NCI-H2227 (cell line): ENCODE measurements around the gene SFRP5.

Experiments used
- DNase-seq: peaks from one replicate; lab custom pipeline; 2025; ENCODE audit not compliant: unreplicated experiment; lab: John Stamatoyannopoulos, UW

SFRP5 gene

DNA sequence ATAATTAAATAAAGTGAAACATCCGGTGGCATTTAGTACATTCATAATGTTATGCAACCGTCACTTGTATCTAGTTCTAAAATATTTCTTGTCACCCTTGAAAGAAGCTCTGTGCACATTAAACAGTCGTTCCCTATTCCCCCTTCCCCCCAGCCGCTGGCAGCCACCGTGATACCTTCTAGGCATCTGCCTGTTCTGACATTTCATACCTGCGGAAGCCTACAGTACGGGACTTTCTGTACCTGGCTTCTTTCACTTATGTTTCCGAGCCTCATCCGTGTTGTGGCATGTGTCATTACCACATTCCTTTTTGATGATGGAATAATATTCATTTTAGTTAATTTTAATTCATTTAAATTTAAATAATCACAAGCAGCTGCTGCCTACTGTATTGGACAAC lies 13.9 kb upstream of the SFRP5 start:
- DNase-seq: no peak

DNA sequence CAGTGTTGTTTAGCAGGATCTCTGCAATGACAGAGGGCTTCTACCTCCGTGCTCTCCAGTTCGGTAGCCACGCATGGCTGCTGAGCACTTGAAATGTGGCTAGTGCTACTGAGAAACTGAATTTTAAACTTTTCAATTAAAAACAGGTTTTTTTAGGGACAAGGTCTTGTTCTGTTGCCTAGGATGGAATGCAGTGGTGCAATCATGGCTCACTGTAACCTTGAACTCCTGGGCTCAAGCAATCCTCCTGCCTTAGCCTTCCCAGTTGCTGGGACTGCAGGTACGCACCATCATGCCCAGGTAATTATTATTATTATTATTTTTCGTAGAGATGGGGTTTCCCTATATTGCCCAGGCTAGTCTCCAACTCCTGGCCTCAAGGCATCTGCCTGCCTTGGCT lies 13.4 kb upstream of the SFRP5 start:
- DNase-seq: no peak

DNA sequence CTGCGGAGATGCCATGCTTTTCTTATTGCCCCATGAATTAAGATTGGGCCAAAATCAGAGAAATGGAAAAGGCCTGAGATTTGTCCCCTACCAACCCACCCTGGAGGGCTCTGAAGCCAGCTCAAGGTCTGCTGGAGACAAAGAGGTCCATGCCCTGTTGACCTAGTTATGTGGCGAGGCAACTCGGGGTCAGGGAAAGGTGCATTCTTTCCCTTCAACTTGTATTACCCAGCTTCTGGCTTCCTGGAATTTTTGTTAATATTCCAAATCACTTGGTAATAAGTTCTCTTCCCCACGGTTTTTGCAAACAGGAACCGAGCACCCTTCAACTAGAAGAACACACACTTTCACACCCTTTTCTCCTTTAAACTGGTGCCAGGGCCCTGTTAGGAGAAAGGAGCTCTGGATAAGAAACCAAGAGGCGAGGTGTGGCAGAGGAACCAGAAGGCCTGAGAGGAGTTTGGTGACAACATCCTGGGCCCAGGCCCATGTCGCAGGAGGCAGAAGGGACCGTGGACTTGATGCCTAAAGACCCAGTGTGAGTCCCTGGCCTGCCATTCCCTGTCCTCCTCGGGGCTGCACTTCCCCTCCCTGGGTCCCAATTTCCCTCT lies 12.5 kb upstream of the SFRP5 start:
- DNase-seq: no peak

DNA sequence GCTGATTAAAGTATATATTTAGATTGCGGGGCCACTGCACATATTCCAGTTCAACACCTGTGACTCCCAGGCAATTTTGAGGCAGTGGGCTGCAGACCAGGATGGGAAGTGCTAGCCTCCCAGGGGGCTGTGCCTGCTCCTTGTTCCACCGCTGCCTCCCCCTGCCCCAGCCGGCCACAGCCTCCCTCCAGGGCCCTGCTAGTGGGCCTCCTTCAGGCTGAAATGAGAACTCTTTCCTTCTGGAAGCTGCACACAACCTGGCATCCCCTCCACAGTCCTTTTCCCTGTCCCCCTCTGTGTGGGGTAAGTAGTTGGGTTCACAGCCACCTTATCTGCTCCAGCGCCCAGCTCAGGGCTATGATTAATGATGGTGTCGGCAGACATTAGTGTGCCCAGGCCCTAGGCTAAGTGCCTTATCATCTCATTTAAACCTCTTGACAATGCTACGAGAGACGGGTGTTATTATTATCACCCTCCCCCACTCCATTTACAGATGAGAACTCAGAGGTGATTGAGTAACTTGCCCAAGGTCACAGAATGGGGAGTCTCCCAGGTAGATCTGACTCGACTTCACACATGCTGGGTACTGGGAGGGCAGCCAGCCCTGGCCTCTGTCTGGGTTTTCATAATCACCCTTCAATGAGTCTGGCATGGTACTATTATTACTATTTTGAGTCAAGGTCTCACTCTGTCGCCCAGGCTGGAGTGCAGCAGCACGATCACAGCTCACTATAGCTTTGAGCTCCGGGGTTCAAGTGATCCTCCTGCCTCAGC lies 10.8 kb upstream of the SFRP5 start:
- DNase-seq: no peak

DNA sequence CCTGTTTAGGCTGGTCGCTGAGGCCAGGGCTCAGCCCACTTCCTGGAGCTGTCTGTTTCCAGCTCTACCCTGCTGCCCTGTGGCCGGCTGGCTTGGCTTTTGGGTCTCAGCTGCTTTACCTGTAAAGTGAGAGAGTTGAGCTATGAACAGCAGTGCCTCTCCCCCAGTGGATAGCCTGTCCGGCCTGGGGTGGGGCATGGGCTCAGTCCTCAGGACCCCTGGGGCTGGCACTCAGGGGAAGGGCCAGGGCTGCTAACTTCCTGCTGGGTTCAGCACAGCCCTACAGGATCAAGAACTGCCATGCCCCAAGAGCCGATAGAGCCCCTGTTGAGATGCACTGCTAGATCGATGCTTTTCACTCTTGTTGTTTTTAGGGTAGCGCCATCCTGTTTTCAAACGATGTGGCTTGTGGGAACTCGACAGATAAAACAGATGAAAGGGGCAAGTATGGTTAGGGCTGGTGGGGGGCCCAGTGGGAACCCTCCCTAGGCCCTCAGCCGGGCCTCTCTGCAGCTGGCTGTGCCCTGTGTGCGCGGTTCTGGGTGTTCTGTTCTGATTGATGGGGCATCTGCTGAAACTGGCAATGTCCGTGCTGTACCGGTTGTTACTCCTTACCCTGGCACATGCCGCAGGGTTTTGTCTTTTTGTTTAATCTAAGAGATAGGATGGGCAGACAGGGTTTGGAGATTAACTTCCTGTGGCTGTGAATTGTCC lies 10.0 kb upstream of the SFRP5 start:
- DNase-seq: no peak

DNA sequence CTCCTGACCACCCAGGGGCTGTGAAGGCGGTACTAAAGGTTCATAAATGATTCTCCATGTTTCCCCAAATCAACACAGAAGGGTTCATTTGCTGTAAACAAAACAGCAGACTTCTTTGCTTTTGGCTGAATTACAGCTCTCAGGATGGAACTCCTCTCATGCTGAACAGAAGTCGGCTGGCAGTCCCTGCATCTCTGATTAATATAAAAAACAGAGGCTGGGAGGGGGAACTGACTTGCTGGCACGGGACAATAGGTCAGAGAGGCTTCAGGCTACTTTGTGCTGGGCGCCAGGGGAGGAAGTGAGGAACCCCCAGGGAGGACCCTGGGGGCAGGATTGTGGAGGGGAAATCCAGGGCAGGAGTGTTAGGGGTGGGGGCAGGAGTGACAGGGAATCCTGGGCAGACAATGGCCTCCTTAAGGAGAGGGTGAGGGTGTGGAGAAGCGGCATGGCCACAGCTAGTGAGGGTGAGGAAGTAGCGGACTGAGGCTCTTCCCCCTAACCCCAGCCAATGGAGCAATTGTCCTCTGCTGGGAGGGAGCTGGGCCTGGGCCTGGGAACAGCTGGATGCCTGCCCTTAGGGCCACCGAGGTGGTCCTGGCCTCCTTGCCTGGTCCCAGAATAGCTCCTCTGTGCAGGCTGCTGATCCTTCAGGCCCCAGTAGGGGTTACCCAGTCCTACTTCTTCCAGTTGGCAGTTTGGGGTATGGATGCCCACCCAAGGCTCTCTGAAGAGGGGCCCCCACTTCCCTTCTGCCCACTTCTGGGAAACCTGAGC lies 9.2 kb upstream of the SFRP5 start:
- DNase-seq: no peak

DNA sequence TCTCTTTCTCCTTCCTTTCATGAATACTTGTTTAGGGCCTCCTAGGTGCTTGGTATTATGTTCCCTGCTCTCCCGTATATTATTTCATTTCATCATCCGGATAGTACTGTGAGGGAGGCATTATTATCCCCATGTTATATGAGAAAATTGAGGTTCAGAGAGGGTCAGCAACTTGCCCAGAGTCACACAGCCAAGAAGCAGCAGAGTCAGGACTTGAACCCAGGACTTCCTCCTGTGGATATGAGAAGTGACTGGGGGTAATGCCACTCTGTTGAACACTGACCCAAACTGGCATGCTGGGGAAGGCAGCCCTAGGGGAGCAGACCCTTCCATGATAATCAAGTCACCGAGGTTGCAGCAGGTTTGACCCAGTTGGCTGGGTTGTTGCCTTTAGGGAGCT lies 8.2 kb upstream of the SFRP5 start:
- DNase-seq: no peak

DNA sequence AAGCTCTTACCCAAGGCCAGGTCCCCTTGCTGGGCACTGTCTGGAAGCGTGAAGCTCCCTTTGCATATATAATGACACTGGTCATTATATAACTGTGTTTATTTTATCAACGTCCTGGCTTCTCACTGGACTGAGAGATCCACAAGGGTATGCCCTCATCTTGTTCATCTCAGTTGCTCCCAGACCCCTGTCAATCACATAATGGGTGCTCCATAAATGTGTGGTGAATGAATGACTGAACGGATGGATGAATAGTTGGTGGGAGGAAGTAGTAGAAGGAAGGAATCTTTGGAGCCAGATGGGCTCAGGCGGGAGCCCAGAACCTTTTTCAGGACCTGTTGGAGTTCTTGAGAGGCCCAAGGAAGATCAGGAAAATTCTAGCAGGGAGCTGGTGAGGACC lies 7.7 kb upstream of the SFRP5 start:
- DNase-seq: no peak

DNA sequence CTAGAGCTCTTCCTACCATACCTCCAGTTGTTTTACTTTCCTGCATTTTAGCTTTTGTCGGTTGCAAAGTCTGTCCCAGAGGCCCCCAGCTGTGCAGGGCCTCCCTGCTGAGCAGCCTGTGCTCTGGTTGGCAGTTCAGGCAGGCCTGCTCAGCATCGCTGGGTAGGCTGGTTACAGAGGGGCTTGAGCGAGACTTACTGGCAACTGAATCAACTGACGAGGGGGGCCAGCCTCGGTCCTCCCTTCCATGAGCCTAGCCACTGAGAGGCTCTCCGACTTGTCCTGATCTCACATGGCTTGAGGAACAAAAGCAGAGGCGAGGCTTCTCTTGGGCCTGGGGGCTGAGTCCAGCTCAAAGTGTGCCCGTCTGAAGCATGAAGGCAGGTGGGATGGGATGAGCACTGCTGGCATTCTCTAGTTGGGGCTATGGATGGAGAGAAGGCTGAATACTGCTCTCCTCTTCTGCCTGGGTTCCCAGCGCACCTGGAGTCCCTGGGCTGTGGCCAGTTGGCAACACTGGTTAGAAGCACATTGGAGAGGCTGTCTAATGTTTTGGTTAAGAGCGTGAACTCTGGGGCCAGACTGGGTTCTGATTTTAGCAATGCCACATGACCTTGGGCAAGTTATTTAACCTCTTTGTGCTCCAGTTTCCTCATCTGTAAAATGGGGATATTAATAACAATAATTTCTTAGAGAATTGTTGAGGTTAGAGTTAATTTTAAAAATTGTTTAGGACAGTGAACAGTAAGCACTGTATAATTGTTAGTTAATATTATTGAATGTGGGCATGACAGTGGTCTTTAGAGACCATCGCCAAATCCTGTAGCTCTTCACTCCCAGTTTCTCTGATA lies 6.9 kb upstream of the SFRP5 start:
- DNase-seq: no peak

DNA sequence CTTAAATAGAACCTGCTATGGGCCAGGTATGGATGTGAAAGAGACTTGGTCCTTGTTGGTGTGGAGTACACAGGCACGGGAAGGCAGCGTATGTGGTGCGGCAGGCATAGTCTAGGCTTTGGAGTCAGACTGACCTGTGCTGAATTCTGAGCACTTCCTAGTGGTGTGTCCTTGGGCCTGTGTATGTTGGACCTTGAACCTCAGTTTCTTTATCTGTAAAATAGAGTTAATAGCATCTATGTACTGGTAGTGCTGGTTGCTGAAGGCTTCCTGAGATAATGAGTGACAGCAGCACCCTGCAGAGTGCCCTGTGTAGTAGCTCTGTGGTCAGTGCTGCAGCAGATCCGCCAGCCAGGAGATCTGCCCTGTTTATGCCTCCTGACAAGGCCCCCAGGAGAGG lies 5.3 kb upstream of the SFRP5 start:
- no peak for DNase-seq

DNA sequence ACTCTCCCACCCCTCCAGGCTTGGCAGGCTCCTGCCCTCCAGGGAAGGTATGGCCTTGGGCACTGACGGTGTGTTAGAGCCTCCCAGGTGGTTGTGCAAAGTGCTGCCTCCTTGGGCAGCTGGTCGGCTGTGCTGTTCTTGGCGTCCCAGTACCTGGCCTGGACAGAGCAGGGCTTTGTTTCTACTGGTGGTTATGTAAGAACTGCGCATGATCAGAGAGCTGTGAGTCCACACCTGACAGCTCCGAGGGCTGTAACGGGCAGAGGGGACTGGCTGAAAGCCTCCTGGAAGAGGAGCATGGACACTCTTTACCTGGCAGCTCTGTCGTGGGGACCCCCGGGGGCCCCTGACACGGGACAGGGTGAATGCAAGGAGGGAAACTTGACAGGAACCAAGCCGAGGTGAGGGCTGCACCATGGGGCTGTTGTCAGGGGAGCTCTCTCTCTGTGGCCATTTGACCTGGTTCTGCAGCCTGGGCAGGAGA lies 3.1 kb upstream of the SFRP5 start:
- DNase-seq: no peak

DNA sequence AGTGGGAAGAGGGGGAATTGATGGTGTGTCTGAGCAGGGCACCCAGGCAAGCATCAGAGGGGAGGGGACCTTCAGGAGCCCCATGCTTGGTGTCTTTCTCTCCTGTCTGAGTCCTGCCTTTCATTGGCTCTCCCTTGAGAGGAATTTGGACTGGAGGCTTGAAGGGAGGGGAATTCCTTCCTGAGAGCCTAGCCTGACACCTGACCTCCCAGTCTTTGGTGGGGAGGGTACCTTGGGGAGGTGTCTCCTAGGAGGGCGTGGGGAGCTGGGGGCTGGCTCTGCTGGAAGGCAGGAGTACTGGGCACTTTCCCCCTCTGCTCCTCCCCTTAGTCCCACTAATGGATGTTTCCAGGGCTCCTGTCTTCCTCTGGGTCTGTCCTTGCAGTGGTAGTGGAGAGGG lies 1.3 kb upstream of the SFRP5 start:
- no peak for DNase-seq

DNA sequence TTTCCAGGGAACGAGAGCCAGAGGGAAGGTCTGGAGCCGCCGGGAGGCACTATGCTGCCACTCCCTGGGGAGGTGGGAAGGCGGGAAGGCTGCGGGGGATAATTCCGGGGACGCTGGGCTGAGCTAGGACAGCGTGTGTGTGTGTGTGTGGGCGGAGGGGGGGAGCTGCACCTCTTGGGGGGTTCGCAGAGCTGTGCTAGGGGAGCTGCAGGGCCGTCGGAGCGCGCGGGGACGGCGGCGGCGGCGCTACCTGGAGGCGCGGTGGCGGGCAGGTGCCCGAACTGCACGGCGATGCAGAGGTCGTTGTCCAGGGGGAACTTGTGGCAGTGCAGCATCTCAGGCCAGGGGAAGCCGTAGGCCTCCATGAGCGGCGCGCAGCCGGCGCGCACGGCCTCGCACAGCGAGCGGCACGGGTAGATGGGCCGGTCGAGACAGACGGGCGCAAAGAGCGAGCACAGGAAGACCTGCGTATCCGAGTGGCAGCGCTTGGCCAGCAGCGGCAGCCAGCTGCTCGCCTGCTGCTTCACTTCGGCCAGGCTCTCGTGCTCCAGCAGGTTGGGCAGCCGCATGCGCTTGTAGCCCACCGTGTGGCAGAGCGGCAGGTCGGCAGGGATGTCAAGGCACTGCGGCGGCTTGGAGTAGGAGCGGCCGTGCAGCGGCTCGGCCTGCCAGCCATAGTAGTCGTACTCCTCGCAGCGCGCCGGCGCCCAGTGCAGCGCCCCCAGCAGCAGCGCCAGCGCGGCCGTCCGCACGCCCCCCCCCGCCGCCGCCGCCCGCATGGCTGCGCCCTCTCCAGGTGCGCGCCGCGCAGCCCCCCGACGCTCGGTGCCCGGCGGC lies 526 bp downstream of the SFRP5 start:
- peak; percentile 32 for DNase-seq

DNA sequence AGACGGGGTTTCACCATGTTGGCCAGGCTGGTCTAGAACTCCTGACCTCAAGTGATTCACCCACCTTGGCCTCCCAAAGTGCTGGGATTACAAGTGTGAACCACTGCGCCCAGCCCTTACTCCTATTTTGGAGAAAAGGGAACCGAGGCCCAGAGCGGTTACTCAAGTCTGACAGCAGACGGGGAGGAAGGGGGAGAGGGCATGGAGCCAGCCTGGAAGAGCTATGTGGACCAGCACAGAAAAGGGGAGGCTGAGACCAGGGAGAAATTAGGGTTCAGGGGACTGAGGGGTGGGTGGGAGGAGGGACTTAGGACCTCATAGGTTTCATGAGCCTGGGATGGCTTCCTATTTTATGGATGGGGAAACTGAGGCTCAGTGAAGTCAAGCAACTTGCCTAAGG lies 1.5 kb downstream of the SFRP5 start:
- DNase-seq: no peak

DNA sequence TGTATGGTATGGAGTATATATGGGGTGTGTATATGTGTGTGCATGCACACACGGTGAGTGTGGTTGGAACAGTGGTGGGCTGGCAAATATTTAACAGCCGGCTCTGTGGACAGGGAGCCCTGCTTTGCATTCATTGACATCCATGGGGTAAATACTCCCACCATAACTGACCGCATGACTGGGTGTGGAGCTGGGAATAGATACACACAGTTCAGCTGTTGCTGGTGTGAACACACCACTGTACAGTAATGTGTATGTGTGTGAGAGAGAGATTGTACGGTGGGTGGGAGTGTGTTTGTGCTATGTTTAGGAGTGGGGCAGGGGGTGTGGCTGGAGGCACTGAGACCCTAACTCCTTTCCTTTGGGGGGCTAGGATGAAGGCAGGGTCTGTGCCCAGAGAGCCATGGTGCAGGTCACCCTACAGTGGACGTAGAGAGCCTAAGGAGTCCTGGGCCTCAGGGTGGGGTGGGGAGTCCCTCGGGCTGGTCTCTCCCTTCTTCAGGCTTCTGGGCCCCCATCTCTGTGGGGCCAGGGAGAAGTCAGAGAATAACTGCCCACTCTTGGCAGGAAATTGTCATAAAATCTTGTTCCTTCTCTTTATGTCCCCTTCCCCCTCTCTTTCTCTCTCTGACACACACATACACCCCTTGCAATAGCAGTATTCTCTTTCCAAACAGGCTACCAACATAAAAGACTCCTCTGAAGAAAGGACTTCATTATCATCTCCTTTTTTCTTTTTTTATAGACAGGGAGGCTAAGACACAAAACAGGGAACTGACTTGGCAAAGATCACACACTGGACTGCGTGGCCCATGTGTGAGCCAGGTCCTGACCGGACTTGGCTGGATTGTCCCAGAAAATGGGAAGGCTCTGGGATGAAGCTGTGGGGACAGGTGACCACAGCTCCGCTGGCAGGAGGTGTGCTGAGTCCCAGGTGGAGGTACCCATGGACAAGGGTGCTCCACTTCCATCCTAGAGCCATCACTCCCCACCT lies 3.2 kb downstream of the SFRP5 start:
- DNase-seq: no peak

DNA sequence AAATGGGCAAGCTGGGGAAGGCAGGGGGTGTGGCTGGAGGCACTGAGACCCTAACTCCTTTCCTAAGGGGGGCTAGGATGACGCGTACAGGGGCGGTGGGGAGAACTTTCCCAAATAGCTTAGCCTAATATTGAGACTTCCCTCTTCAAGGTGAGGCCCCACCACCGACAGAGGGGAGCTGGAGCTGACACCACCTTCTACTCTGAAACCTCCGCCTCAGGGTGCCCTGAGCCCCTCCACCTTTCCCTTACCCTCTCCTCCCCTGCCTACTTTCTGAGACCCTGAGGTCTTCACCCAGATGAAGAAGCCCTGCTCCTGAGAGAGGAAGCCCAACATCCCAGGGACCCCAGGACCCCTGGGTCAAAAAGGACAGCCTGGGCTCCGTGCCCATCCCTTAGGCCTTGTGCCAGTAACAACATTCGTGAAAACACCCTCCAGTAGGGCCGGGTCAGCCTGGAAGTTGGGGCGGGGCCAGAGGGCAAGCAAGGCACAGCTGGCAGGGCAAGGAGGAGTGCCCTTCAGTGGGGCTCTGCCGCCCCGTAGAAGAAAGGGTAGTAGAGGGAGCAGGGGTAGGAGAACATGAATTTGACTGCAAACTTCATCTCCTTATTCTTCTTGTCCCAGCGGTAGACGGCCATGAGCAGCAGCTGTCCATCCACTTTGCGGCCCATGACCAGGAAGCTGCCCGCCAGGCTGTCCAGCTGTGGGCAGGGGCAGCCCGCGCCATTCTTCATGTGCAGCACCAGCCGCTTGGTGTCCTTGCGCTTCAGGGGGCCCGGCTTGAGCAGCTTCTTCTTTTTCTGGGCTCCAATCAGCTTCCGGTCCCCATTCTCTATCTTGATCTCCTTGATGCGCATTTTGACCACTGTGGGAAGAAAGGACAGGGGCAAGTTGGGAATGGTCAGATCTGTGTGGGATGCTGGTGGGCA lies 4.5 kb downstream of the SFRP5 start:
- DNase-seq: no peak

DNA sequence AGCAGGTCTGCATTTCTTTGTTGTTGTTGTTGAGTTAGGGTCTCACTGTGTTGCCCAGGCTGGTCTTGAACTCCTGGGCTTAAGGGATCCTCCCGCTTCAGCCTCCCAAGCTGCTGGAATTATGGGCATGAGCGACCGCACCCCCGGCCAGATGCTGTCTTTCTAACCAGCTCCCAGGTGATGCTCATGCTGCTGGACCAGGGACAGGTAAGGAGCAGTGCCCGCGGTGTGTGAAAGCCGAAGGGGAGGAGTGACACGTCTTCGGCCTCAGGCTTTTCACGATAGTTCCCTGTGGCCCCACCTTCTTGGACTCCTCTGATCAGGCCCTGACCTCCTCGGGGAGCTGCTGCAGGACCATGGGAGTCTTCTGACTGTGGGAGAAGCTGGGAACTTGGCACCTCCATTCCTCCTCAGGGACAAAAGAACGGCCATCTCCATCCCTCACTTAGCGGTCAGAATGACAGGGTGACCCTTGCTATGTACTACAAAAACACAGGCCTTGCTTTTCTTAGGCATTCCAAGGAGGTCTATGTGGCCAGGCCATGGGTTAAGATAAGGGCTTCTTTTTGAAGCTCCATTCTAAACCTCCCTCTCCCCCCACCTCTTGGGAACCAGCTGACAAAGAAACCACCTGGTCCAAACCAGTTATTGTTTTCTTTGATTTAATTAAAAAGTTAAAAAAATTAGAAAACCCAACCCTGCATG lies 5.5 kb downstream of the SFRP5 start:
- no peak for DNase-seq
